Measurements from ENCODE around the gene DSPP.

Gene DSPP

GRCh38 chr4:87631668-87632067 lies 23.3 kb downstream of the DSPP start:
- DNase-seq (ENCODE audit: low spot score): no peak

- DNase-seq (ENCODE audit: low spot score): no peak
Measured at GRCh38 chr4:87632469-87632868, 24.1 kb downstream of the DSPP start.

GRCh38 chr4:87633243-87633642 lies 24.9 kb downstream of the DSPP start:
- peak; percentile 42 for DNase-seq (ENCODE audit: low spot score)

- DNase-seq (ENCODE audit: low spot score): no peak
Measured at GRCh38 chr4:87644286-87644685, 36.0 kb downstream of the DSPP start.

- no peak for DNase-seq (ENCODE audit: low spot score)
Measured at GRCh38 chr4:87649980-87650379, 41.7 kb downstream of the DSPP start, which contains the start of gene DMP1. TSS of gene DMP1 (plus strand) at chr4:87650280. CDS start at chr4:87656493, 6,213 bp downstream.

GRCh38 chr4:87650938-87651337 lies 42.6 kb downstream of the DSPP start:
- DNase-seq (ENCODE audit: low spot score): no peak

GRCh38 chr4:87651941-87652340 lies 43.6 kb downstream of the DSPP start:
- DNase-seq (ENCODE audit: low spot score): no peak

- no peak for DNase-seq (ENCODE audit: low spot score)
Measured at GRCh38 chr4:87654487-87655044, 46.2 kb downstream of the DSPP start.

- DNase-seq (ENCODE audit: low spot score): no peak
Measured at GRCh38 chr4:87657525-87657924, 49.2 kb downstream of the DSPP start.

- DNase-seq (ENCODE audit: low spot score): no peak
Measured at GRCh38 chr4:87659247-87659931, 51.1 kb downstream of the DSPP start.

- DNase-seq (ENCODE audit: low spot score): no peak
Measured at GRCh38 chr4:87662871-87663270, 54.5 kb downstream of the DSPP start.

All from D341Med (cell line).